ENCODE measurements around the gene DENND4A. TPM values are rescaled to one million over a fixed set of nuclear protein-coding genes. Genes with fewer than 3 reads are reported as not detected.
A peak's percentile ranks its signal among the peaks of the same experiment; 100 is the strongest.

Gene DENND4A
- total RNA-seq, 4 donors from 2014 or later, result 16.6 to 70.1 (median 24.5) TPM

DNA sequence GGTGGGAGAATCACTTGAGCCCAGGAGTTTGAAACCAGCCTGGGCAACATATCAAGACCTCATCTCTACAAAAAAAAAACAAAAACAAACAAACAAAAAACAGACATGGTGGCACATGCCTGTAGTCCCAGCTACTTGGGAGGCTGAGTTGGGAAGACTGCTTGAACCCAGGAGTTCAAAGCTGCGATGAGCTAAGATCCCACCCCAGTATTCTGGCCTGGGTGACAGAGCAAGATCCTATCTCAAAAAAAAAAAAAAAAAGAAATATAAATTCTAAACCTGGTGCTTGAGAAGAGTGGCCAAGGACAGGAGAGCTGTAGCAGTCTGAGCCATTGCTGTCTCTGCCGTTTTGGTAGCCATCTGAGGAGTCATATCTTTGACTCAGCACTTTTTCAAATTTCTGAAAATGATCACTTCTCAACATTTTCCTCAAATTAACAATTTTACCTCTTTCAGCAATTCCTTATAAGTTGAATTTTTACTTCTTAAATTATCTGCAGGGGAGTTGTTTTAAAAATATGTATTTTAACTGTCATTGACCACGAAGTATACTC is 3.6 kb upstream of the DENND4A start:
- H3K36me3 ChIP-seq, result no peaks in the 10 kb centered on the region
- H3K4me3 ChIP-seq, result no peak overlapping the region
- H3K4me1 ChIP-seq, result peaks cover 0 to 10% (median 2%) of the 10 kb centered on the region in 4 donors
- H3K9me3 ChIP-seq, result no peaks in the 10 kb centered on the region
- no peak for TF ChIP-seq POLR2A (IDR thresholded peaks at IDR 0.05)
- TF ChIP-seq, protein P1, sequence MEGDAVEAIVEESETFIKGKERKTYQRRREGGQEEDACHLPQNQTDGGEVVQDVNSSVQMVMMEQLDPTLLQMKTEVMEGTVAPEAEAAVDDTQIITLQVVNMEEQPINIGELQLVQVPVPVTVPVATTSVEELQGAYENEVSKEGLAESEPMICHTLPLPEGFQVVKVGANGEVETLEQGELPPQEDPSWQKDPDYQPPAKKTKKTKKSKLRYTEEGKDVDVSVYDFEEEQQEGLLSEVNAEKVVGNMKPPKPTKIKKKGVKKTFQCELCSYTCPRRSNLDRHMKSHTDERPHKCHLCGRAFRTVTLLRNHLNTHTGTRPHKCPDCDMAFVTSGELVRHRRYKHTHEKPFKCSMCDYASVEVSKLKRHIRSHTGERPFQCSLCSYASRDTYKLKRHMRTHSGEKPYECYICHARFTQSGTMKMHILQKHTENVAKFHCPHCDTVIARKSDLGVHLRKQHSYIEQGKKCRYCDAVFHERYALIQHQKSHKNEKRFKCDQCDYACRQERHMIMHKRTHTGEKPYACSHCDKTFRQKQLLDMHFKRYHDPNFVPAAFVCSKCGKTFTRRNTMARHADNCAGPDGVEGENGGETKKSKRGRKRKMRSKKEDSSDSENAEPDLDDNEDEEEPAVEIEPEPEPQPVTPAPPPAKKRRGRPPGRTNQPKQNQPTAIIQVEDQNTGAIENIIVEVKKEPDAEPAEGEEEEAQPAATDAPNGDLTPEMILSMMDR (IDR thresholded peaks at IDR 0.05), result no peak
- H3K27ac ChIP-seq, result no peak overlapping the region
- H3K27me3 ChIP-seq, result no peaks in the 10 kb centered on the region
- no peak for DNase-seq

DNA sequence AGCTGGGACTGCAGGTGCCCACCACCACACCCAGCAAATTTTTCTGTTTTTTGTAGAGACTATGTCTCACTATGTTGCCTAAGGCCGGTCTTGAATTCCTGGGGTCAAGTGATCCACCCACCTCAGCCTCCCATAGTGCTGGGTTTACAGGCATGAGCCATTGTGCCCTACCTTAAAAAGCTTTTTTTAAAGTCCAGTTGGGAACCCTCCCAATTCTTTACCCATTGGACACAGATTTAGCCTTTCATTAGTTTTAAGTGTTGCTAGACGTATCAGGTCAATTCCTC is 1.7 kb upstream of the DENND4A start:
- no peaks in the 10 kb centered on the region for H3K27me3 ChIP-seq
- H3K4me1 ChIP-seq, result peaks cover 0 to 16% (median 5%) of the 10 kb centered on the region in 4 donors
- TF ChIP-seq POLR2A (IDR thresholded peaks at IDR 0.05), result no peak
- TF ChIP-seq, protein P1 (IDR thresholded peaks at IDR 0.05), result no peak
- no peak for DNase-seq
- H3K36me3 ChIP-seq, result no peaks in the 10 kb centered on the region
- H3K4me3 ChIP-seq, result no peak overlapping the region
- H3K9me3 ChIP-seq, result no peaks in the 10 kb centered on the region
- no peak overlapping the region for H3K27ac ChIP-seq

DNA sequence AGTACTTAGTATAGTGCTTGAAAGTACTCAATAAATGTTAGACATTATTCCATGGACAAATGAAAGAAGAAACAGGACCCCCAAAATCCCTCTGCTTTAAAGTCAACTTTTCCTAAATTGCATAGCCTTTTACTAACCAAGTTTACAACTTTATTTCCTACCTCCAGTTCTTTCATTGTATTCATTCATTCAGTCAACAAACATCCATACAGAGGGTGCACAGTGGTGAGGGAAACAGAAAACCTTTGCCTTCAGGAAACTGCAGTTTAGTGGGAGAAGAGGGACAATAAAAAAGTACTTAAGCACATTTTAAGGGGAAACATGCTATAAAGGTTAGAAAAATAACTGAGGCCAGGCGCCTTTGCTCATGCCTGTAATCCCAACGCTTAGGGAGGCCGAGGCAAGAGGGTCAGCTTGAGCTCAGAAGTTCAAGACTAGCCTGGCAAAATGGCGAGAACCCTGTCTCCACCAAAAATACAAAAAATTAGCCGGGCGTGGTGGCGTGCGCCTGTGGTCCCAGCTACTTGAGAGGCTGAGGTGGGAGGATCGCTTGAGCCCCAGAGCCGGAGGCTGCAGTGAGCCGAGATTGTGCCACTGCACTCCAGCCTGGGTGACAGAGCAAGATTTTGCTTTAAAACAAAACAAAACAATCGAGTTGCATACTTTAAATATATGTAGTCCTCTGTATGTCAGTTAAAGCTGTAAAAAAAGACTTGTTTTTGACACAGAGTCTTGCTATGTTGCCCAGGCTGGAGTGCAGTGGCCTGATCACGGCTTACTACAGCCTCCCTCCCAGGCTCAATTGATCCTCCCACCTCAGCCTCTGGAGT is 1.1 kb upstream of the DENND4A start:
- Histone ChIP-seq H3K9me3 (no peaks in the 10 kb centered on the region), H3K4me3 (peak overlapping the region; percentile 82 to 99 (median 84)), H3K27ac (peak overlapping the region; percentile 96 to 99 (median 98)), H3K36me3 (no peaks in the 10 kb centered on the region), H3K4me1 (peaks cover 0 to 16% (median 5%) of the 10 kb centered on the region in 4 donors), H3K27me3 (no peaks in the 10 kb centered on the region)
- no peak for TF ChIP-seq POLR2A (IDR thresholded peaks at IDR 0.05)
- TF ChIP-seq, protein P1 (IDR thresholded peaks at IDR 0.05), result no peak
- no peak for DNase-seq

DNA sequence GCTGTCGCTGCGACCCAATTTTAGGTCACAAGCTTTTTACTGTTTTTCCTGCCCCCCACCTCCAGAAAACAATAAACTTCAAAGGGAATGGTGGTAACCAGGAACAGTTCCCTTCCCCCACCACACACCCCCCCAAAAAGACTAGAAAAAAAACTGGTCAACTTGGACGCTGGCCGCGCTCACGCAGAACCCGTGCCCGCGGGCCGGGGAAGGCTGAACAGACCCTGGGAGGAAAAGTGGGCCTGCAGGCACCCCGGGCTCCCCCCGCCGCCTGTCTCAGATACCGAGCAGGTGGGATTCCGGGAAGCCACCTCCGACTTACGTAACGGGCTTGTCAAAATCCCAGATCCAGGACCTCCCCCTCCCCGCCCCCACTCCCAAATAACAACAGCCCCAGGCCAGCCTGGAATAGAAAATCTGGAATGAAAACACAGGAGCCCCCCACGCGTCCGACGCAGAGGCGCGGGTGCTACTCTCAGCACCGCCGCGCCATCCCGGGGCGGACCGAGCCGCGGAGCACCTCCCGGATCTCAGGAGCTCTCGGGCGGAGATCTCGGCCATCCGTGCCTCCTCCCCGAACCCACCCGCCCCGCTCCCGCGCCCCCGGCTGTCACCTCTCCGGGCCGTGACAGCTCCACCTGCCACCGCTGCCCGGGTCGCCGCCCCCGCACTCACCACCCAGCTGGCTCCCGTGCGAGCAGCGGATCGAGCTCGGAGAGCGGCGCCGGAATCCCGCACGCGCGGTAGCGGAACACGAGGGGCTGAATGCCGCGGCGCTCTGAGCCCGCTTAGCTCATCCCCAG is 557 bp downstream of the DENND4A start:
- TF ChIP-seq POLR2A (IDR thresholded peaks at IDR 0.05), result no peak
- TF ChIP-seq, protein P1 (IDR thresholded peaks at IDR 0.05), result no peak
- Histone ChIP-seq H3K4me3 (peak overlapping the region; percentile 82 to 99 (median 84)), H3K27me3 (no peaks in the 10 kb centered on the region), H3K27ac (peak overlapping the region; percentile 96 to 99 (median 98)), H3K4me1 (peaks cover 0 to 22% (median 5%) of the 10 kb centered on the region in 4 donors), H3K36me3 (no peaks in the 10 kb centered on the region), H3K9me3 (no peaks in the 10 kb centered on the region)
- peak in 2 of 3 donors; percentile 74 to 84 for DNase-seq

DNA sequence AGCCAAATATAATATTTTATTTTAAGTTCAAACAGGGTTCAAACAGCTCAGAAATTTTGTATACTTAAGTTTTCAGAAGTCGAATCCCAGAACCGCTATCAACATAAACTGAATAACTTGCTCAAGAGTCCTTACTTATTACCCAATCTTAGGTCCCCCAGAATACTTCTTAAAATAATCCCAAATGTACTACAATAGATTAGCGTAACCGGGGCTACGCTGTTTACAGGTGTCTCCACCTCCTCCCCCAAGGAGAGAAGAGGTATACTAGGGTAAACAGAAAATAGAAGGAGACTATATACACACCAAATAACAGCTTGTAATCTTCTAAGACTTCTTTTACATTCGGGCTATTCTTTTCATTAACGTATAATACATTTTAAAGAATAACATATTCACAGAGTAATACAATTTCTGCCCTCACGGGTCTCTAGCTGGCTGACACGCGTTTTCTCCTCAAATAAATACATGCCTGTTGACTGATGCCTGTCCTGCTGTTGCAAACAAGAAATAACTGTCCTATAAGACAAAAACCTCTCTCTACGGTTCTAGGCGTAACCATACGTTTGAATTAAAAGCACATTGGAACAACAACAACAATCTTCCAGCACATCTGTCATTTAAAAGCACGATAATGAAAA is 1.3 kb downstream of the DENND4A start:
- Histone ChIP-seq H3K36me3 (no peaks in the 10 kb centered on the region), H3K4me1 (peaks cover 0 to 22% (median 5%) of the 10 kb centered on the region in 4 donors), H3K27ac (peak overlapping the region; percentile 96 to 99 (median 98)), H3K4me3 (peak overlapping the region; percentile 82 to 99 (median 84)), H3K9me3 (no peaks in the 10 kb centered on the region), H3K27me3 (no peaks in the 10 kb centered on the region)
- DNase-seq, result no peak
- TF ChIP-seq, protein P1 (IDR thresholded peaks at IDR 0.05), result peak in 1 of 6 experiments; percentile 14
- no peak for TF ChIP-seq POLR2A (IDR thresholded peaks at IDR 0.05)
